ENCODE data around the gene WDR17. TPM values are rescaled to one million over a fixed set of nuclear protein-coding genes. Genes with fewer than 3 reads are reported as not detected.

The WDR17 gene
- 1 to 10 TPM; 3.5 to 7.3 TPM for total RNA-seq
- 8.5 TPM for polyA plus RNA-seq (2013, experiment 1 of 2)
- polyA plus RNA-seq (2013, experiment 2 of 2): 8.0 TPM
- long read RNA-seq, experiment 1, partial matches to known transcripts: 0 of 1 reads
- long read RNA-seq, experiment 1, other reads (novel, unspliced or antisense): 1 of 1 reads
- long read RNA-seq, experiment 2, full-length matches to known transcripts: 1 of 4 reads
- long read RNA-seq, experiment 2, partial matches to known transcripts: 0 of 4 reads
- long read RNA-seq, experiment 2, other reads (novel, unspliced or antisense): 3 of 4 reads
- long read RNA-seq, experiment 3: 0 reads
- long read RNA-seq, experiment 4: 0 reads

GRCh38 chr4:176065435-176066291, at the start of gene WDR17:
Gene WDR17, plus strand, starts transcription at chr4:176065841. Its CDS starts 45,740 bp downstream, at chr4:176111581.
- TF ChIP-seq CTCF (conservative IDR thresholded peaks at IDR 0.05): no peak
- Histone ChIP-seq H3K27me3 (ENCODE audit: control insufficient read depth, insufficient read depth, low read length, poor library complexity, severe bottlenecking) (no peaks in the 10 kb centered on the region), H3K9ac (ENCODE audit: extremely low read depth, low read length, poor library complexity, severe bottlenecking) (peak within 1 kb of the TSS; percentile 24), H3K9me3 (ENCODE audit: control insufficient read depth, low read length) (no peaks in the 10 kb centered on the region), H3K4me1 (ENCODE audit: control insufficient read depth, insufficient read depth, low read length) (no peaks in the 10 kb centered on the region), H3K36me3 (ENCODE audit: control insufficient read depth, insufficient read depth, low read length) (no peaks in the 10 kb centered on the region), H3K4me3 (ENCODE audit: low read length) (peak within 1 kb of the TSS; percentile 89), H3K27ac (ENCODE audit: low read depth, low read length) (no peak within 1 kb of the TSS)
- Mint-ChIP-seq H3K4me3 (peak within 1 kb of the TSS; percentile 73), H3K4me1 (peaks cover 5% of the 10 kb centered on the region), H3K9me3 (no peaks in the 10 kb centered on the region), H3K27me3 (ENCODE audit: insufficient read depth) (peaks cover 2% of the 10 kb centered on the region), H3K27ac (peak within 1 kb of the TSS; percentile 69), H3K36me3 (ENCODE audit: low read depth) (no peaks in the 10 kb centered on the region)
- 1 to 6% methylated on average over 9 to 55 of the region's 55 CpGs for WGBS, 2 experiments (ENCODE audit: insufficient coverage in 1 of 2, insufficient read length in 1 of 2)
- peak; percentile 99 for DNase-seq

GRCh38 chr4:176016601-176017000, 49.0 kb upstream of the WDR17 start:
- Mint-ChIP-seq H3K27me3 (ENCODE audit: insufficient read depth) (no peaks in the 10 kb centered on the region), H3K27ac (no peak overlapping the region), H3K9me3 (no peaks in the 10 kb centered on the region), H3K4me1 (no peaks in the 10 kb centered on the region), H3K36me3 (ENCODE audit: low read depth) (no peaks in the 10 kb centered on the region), H3K4me3 (no peak overlapping the region)
- TF ChIP-seq CTCF (conservative IDR thresholded peaks at IDR 0.05): no peak
- H3K4me1 ChIP-seq (ENCODE audit: control insufficient read depth, insufficient read depth, low read length): no peaks in the 10 kb centered on the region
- H3K36me3 ChIP-seq (ENCODE audit: control insufficient read depth, insufficient read depth, low read length): no peaks in the 10 kb centered on the region
- H3K9ac ChIP-seq (ENCODE audit: extremely low read depth, low read length, poor library complexity, severe bottlenecking): no peak overlapping the region
- no peak overlapping the region for H3K4me3 ChIP-seq (ENCODE audit: low read length)
- H3K27me3 ChIP-seq (ENCODE audit: control insufficient read depth, insufficient read depth, low read length, poor library complexity, severe bottlenecking): no peaks in the 10 kb centered on the region
- no peaks in the 10 kb centered on the region for H3K9me3 ChIP-seq (ENCODE audit: control insufficient read depth, low read length)
- 96 to 100% methylated on average over 1 to 3 of the region's 4 CpGs for WGBS, 2 experiments (ENCODE audit: insufficient coverage in 1 of 2, insufficient read length in 1 of 2)
- DNase-seq: no peak
- no peak overlapping the region for H3K27ac ChIP-seq (ENCODE audit: low read depth, low read length)

GRCh38 chr4:176020481-176021085, 45.1 kb upstream of the WDR17 start:
- Mint-ChIP-seq H3K9me3 (no peaks in the 10 kb centered on the region), H3K36me3 (ENCODE audit: low read depth) (no peaks in the 10 kb centered on the region), H3K4me1 (no peaks in the 10 kb centered on the region), H3K4me3 (no peak overlapping the region), H3K27ac (no peak overlapping the region), H3K27me3 (ENCODE audit: insufficient read depth) (no peaks in the 10 kb centered on the region)
- WGBS, 2 experiments (ENCODE audit: insufficient coverage in 1 of 2, insufficient read length in 1 of 2): 96 to 98% methylated on average over 5 of the region's 5 CpGs
- Histone ChIP-seq H3K9me3 (ENCODE audit: control insufficient read depth, low read length) (no peaks in the 10 kb centered on the region), H3K27me3 (ENCODE audit: control insufficient read depth, insufficient read depth, low read length, poor library complexity, severe bottlenecking) (no peaks in the 10 kb centered on the region), H3K4me1 (ENCODE audit: control insufficient read depth, insufficient read depth, low read length) (no peaks in the 10 kb centered on the region), H3K9ac (ENCODE audit: extremely low read depth, low read length, poor library complexity, severe bottlenecking) (no peak overlapping the region), H3K36me3 (ENCODE audit: control insufficient read depth, insufficient read depth, low read length) (no peaks in the 10 kb centered on the region), H3K4me3 (ENCODE audit: low read length) (no peak overlapping the region), H3K27ac (ENCODE audit: low read depth, low read length) (no peak overlapping the region)
- no peak for TF ChIP-seq CTCF (conservative IDR thresholded peaks at IDR 0.05)
- no peak for DNase-seq

Data from endodermal cell (in vitro differentiated cells).